GM12892 (cell line): Measurements from ENCODE around the gene CBR1.

Source experiments
- POLR2A ChIP-seq: IDR thresholded peaks from 2 replicates; pipeline ENCODE4 v1.6.1; 2011; ENCODE audit warnings: low read depth, low read length, control low read depth
- POLR2AphosphoS5 ChIP-seq: IDR thresholded peaks from 2 replicates; pipeline ENCODE4 v1.6.1; 2011; ENCODE audit warnings: low read depth, low read length, control low read depth

DNA sequence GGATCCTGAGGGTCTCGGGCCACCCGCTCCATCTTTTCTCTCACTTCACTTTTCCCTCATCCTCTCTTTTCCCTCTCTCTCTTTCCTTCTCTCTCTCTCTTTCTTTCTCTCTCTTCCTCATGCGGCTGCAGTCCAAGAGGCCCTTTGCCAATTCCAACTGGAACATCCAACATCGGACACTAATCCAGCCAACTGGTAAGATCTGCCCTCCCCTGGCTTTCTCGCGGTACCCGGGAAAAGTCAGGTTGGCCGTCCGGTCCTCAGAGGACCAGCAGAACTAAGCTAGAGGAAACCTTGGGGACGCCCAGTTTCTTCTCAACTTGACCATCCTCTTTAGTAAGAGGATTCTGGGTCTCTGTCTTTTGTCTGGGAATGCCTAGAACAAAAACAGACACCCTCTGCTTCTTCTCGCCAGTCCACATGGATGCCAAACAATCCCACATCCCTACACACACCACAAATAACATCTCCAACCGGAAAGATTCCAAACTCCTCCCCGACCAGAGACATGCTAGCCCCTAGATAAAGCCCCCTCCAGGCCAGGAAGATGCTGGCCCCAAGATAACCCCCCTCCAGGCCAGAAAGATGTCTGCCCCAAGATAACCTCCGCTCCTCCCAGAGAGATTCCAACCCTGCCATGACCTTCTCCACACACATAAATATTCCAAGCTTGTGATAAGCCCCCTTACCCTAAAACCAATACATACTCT, 6.3 kb upstream of the CBR1 start:
- no peak for TF ChIP-seq POLR2AphosphoS5
- TF ChIP-seq POLR2A, result no peak
